CD4-positive, alpha-beta T cell (primary cell): ENCODE data around the gene SHTN1. TPM values are rescaled to one million over a fixed set of nuclear protein-coding genes. Genes with fewer than 3 reads are reported as not detected.

Source experiments
- ATAC-seq: fragments of 200-7000 bp; cut with Tn5 transposase; one replicate; pipeline ENCODE4 v1.10.0; 2022; ENCODE audit warnings: mild to moderate bottlenecking; ENCODE audit not compliant: poor library complexity
- CTCF ChIA-PET: fragments of 350-600 bp; sonication (Branson Sonifier 250); formaldehyde crosslinking; loops from one replicate; lab custom pipeline; 2021; ENCODE audit warnings: antibody characterized with exemption, inconsistent platforms; lab: Charles Lee
- POLR2A ChIA-PET: fragments of 350-600 bp; sonication (Branson Sonifier 250); formaldehyde crosslinking; loops from one replicate; lab custom pipeline; 2021; ENCODE audit warnings: antibody characterized with exemption, inconsistent platforms; lab: Charles Lee
- DNase-seq, 14 experiments: peaks; one replicate each; pipeline ENCODE4 v3.0.0-alpha.2; 2013 to 2020; ENCODE audit warnings: mixed read lengths in 2 of 14
- H3K27ac ChIP-seq, 2 donors: one replicate each; pipeline versions ENCODE4 v1.5.1 to v1.7.0; 2013; ENCODE audit warnings: low read length in 2 of 2, low read depth in 1 of 2, mild to moderate bottlenecking in 1 of 2
- H3K27me3 ChIP-seq, 2 experiments: 1 replicate in 1 of 2; 2 replicates in 1 of 2; pipeline versions ENCODE4 v1.6.1 to v1.7.0; 2013; ENCODE audit warnings: low read length in 2 of 2, control low read depth in 1 of 2, mild to moderate bottlenecking in 1 of 2, moderate library complexity in 1 of 2; ENCODE audit not compliant: insufficient read depth in 2 of 2, control insufficient read depth in 1 of 2
- H3K36me3 ChIP-seq: one replicate; pipeline ENCODE4 v1.6.1; 2013; ENCODE audit warnings: low read length, control low read depth; ENCODE audit not compliant: insufficient read depth
- H3K4me1 ChIP-seq: one replicate; pipeline ENCODE4 v1.6.1; 2013; ENCODE audit warnings: low read length, control low read depth; ENCODE audit not compliant: insufficient read depth
- H3K4me3 ChIP-seq: one replicate; pipeline ENCODE4 v1.5.1; 2013; ENCODE audit warnings: mild to moderate bottlenecking, low read length, moderate library complexity
- H3K9me3 ChIP-seq, 2 experiments: 1 replicate in 1 of 2; 2 replicates in 1 of 2; pipeline versions ENCODE4 v1.6.1 to v1.7.0; 2013; ENCODE audit warnings: low read length in 2 of 2, mild to moderate bottlenecking in 2 of 2, control low read depth in 1 of 2, moderate library complexity in 1 of 2; ENCODE audit not compliant: control insufficient read depth in 1 of 2, insufficient read depth in 1 of 2
- H3K27ac Mint-ChIP-seq: one replicate; pipeline ENCODE4 v1.8.0; 2020; ENCODE audit warnings: mixed read lengths
- H3K27me3 Mint-ChIP-seq: one replicate; pipeline ENCODE4 v1.8.0; 2021; ENCODE audit warnings: mixed read lengths
- H3K36me3 Mint-ChIP-seq: one replicate; pipeline ENCODE4 v1.8.0; 2021; ENCODE audit warnings: low read depth, mixed read lengths
- H3K4me1 Mint-ChIP-seq: one replicate; pipeline ENCODE4 v1.8.0; 2021; ENCODE audit warnings: low read depth, mixed read lengths
- H3K4me3 Mint-ChIP-seq: one replicate; pipeline ENCODE4 v1.8.0; 2020; ENCODE audit warnings: mild to moderate bottlenecking, mixed read lengths
- H3K9me3 Mint-ChIP-seq: one replicate; pipeline ENCODE4 v1.8.0; 2020; ENCODE audit warnings: mixed read lengths
- CTCF ChIP-seq: fragments of 200-600 bp; IDR thresholded peaks from one replicate; pipeline ENCODE4 v1.8.0; 2022; ENCODE audit warnings: antibody characterized with exemption, mild to moderate bottlenecking
- intact Hi-C, 2 experiments: fragments of 100-400 bp; cut with DNase I in 1 of 2; cut with micrococcal nuclease in 1 of 2; formaldehyde crosslinking; loops; one replicate each; pipeline versions ENCODE4 v1.15.1 to v1.9.0; 2023 to 2025; cut with DNase I, micrococcal nuclease
- total RNA-seq, 174 experiments: library from RNA in 2 of 174; stranded (reverse) in 2 of 174; gene quantifications; one replicate each; pipeline ENCODE4 v1.2.3 and lab custom pipeline; 2021 to 2026

SHTN1 gene
- total RNA-seq, 2 experiments from 2014 or later, result 0.75 to 0.85 TPM

DNA sequence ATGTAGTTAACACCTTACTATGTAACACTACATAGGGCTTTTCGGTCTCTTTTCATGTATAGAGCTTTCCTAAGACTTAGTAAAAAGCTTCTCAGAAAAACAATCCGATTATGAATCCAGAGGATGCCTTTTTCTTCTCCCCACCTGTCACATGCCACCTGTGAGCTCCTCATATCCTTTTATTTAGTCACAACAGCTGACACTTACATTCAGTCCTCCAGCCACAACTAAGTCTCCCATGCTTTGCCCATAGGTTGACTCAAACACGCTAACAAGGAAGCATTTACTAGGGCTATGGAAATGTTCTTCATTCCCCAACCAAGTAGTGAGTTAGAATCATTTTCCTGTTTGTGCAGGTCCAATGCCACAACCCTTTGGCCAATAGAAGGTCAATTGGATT is 147.8 kb downstream of the SHTN1 start:
- H3K27ac ChIP-seq, result no peak overlapping the region
- TF ChIP-seq CTCF, result no peak
- Mint-ChIP-seq H3K36me3 (no peaks in the 10 kb centered on the region), H3K27ac (no peak overlapping the region), H3K4me1 (no peaks in the 10 kb centered on the region), H3K9me3 (peaks cover 9% of the 10 kb centered on the region), H3K27me3 (peaks cover 28% of the 10 kb centered on the region), H3K4me3 (no peak overlapping the region)
- ChIA-PET POLR2A (interaction anchor here (0.6 kb wide), 1 partner anchor 786 kb away, joined by 3 read pairs; no protein-coding TSS in a partner anchor), CTCF (no interaction called here)
- H3K27me3 ChIP-seq, result peaks cover 4% of the 10 kb centered on the region in 2 experiments
- H3K4me3 ChIP-seq, result no peak overlapping the region
- intact Hi-C loops, result no loop called here
- no peak for DNase-seq
- H3K36me3 ChIP-seq, result no peaks in the 10 kb centered on the region
- peaks cover 7 to 11% of the 10 kb centered on the region in 2 experiments for H3K9me3 ChIP-seq
- no peak for ATAC-seq
- no peaks in the 10 kb centered on the region for H3K4me1 ChIP-seq

GRCh38 chr10:116853701-116854100 is 151.3 kb downstream of the SHTN1 start:
- H3K4me3 ChIP-seq, result no peak overlapping the region
- no peak overlapping the region for H3K27ac ChIP-seq
- peaks cover 7% of the 10 kb centered on the region for H3K4me1 ChIP-seq
- Mint-ChIP-seq H3K27ac (no peak overlapping the region), H3K4me1 (peaks cover 6% of the 10 kb centered on the region), H3K9me3 (peaks cover 9% of the 10 kb centered on the region), H3K4me3 (no peak overlapping the region), H3K36me3 (no peaks in the 10 kb centered on the region), H3K27me3 (peaks cover 43% of the 10 kb centered on the region)
- CTCF ChIA-PET, result interaction anchor here (2.0 kb wide), 1 partner anchor 9 kb away, joined by 4 read pairs; no protein-coding TSS in a partner anchor
- intact Hi-C loops, result no loop called here
- POLR2A ChIA-PET, result no interaction called here
- TF ChIP-seq CTCF, result no peak
- H3K36me3 ChIP-seq, result no peaks in the 10 kb centered on the region
- peaks cover 10 to 20% of the 10 kb centered on the region in 2 experiments for H3K9me3 ChIP-seq
- peaks cover 12 to 30% of the 10 kb centered on the region in 2 experiments for H3K27me3 ChIP-seq
- no peak for ATAC-seq
- no peak for DNase-seq

- H3K4me3 ChIP-seq, result no peak overlapping the region
- intact Hi-C loops, result no loop called here
- no peak overlapping the region for H3K27ac ChIP-seq
- no peak for DNase-seq
- Mint-ChIP-seq H3K4me1 (peaks cover 10% of the 10 kb centered on the region), H3K27me3 (peaks cover 47% of the 10 kb centered on the region), H3K27ac (no peak overlapping the region), H3K4me3 (no peak overlapping the region), H3K9me3 (peaks cover 8% of the 10 kb centered on the region), H3K36me3 (no peaks in the 10 kb centered on the region)
- ChIA-PET CTCF (interaction anchor here (2.0 kb wide), 1 partner anchor 9 kb away, joined by 4 read pairs; no protein-coding TSS in a partner anchor), POLR2A (no interaction called here)
- no peaks in the 10 kb centered on the region for H3K36me3 ChIP-seq
- ATAC-seq, result no peak
- H3K27me3 ChIP-seq, result peaks cover 12 to 34% of the 10 kb centered on the region in 2 experiments
- TF ChIP-seq CTCF, result no peak
- H3K4me1 ChIP-seq, result peaks cover 7% of the 10 kb centered on the region
- H3K9me3 ChIP-seq, result peaks cover 6 to 20% of the 10 kb centered on the region in 2 experiments
Observed at GRCh38 chr10:116853287-116853686, 151.7 kb downstream of the SHTN1 start.
